Mucosa of stomach (tissue), 1 donor: Measurements from ENCODE around the gene KDM2A.

Experiments
- H3K27me3 ChIP-seq: one replicate; pipeline ENCODE4 v1.7.0; 2013; ENCODE audit warnings: mild to moderate bottlenecking, low read length; ENCODE audit not compliant: control insufficient read depth, insufficient read depth
- H3K36me3 ChIP-seq: one replicate; pipeline ENCODE4 v1.7.0; 2013; ENCODE audit warnings: low read length; ENCODE audit not compliant: control insufficient read depth, insufficient read depth
- H3K4me1 ChIP-seq: one replicate; pipeline ENCODE4 v1.7.0; 2013; ENCODE audit warnings: mild to moderate bottlenecking, low read length; ENCODE audit not compliant: control insufficient read depth, insufficient read depth
- H3K4me3 ChIP-seq: one replicate; pipeline ENCODE4 v1.7.0; 2013; ENCODE audit warnings: low read length
- H3K9ac ChIP-seq: one replicate; pipeline ENCODE4 v1.7.0; 2013; ENCODE audit warnings: mild to moderate bottlenecking, low read length, moderate library complexity
- H3K9me3 ChIP-seq: one replicate; pipeline ENCODE4 v1.7.0; 2013; ENCODE audit warnings: mild to moderate bottlenecking, low read length, moderate library complexity; ENCODE audit not compliant: control insufficient read depth
- donor health status: Pancreatic carcinoma.

The KDM2A gene

GRCh38 chr11:67274768-67275605 is 155.9 kb downstream of the KDM2A start:
- H3K36me3 ChIP-seq, result peaks cover 17% of the 10 kb centered on the region
- H3K9me3 ChIP-seq, result no peaks in the 10 kb centered on the region
- H3K9ac ChIP-seq, result peak overlapping the region; percentile 37
- peaks cover 82% of the 10 kb centered on the region for H3K4me1 ChIP-seq
- H3K27me3 ChIP-seq, result no peaks in the 10 kb centered on the region
- no peak overlapping the region for H3K4me3 ChIP-seq

GRCh38 chr11:67275606-67276409 is 156.7 kb downstream of the KDM2A start:
- H3K9ac ChIP-seq, result no peak overlapping the region
- H3K4me3 ChIP-seq, result no peak overlapping the region
- peaks cover 25% of the 10 kb centered on the region for H3K36me3 ChIP-seq
- H3K27me3 ChIP-seq, result no peaks in the 10 kb centered on the region
- H3K4me1 ChIP-seq, result peaks cover 74% of the 10 kb centered on the region
- H3K9me3 ChIP-seq, result no peaks in the 10 kb centered on the region

- Histone ChIP-seq H3K4me3 (no peak overlapping the region), H3K4me1 (peaks cover 64% of the 10 kb centered on the region)
These were observed 157.7 kb downstream of the KDM2A start for GRCh38 chr11:67276781-67277230.

GRCh38 chr11:67277231-67277961 is 158.3 kb downstream of the KDM2A start:
- H3K27me3 ChIP-seq, result no peaks in the 10 kb centered on the region
- peaks cover 35% of the 10 kb centered on the region for H3K36me3 ChIP-seq
- peak overlapping the region; percentile 72 for H3K9ac ChIP-seq
- H3K9me3 ChIP-seq, result no peaks in the 10 kb centered on the region
- H3K4me3 ChIP-seq, result peak overlapping the region; percentile 14
- peaks cover 58% of the 10 kb centered on the region for H3K4me1 ChIP-seq

More at GRCh38 chr11:67276781-67277230, 157.7 kb downstream of the KDM2A start:
- H3K27me3 ChIP-seq, result no peaks in the 10 kb centered on the region
- peaks cover 35% of the 10 kb centered on the region for H3K36me3 ChIP-seq
- peak overlapping the region; percentile 72 for H3K9ac ChIP-seq
- H3K9me3 ChIP-seq, result no peaks in the 10 kb centered on the region

- Histone ChIP-seq H3K9me3 (no peaks in the 10 kb centered on the region), H3K4me1 (peaks cover 48% of the 10 kb centered on the region), H3K36me3 (peaks cover 43% of the 10 kb centered on the region), H3K9ac (peak overlapping the region; percentile 72), H3K27me3 (no peaks in the 10 kb centered on the region), H3K4me3 (no peak overlapping the region)
These were observed 159.3 kb downstream of the KDM2A start for GRCh38 chr11:67278135-67278938.

GRCh38 chr11:67278939-67279588 is 160.0 kb downstream of the KDM2A start:
- H3K9me3 ChIP-seq, result no peaks in the 10 kb centered on the region
- H3K27me3 ChIP-seq, result no peaks in the 10 kb centered on the region
- peaks cover 42% of the 10 kb centered on the region for H3K4me1 ChIP-seq
- H3K36me3 ChIP-seq, result peaks cover 47% of the 10 kb centered on the region
- H3K9ac ChIP-seq, result no peak overlapping the region
- no peak overlapping the region for H3K4me3 ChIP-seq

GRCh38 chr11:67279589-67280340 is 160.7 kb downstream of the KDM2A start:
- Histone ChIP-seq H3K4me3 (no peak overlapping the region), H3K4me1 (peaks cover 35% of the 10 kb centered on the region), H3K36me3 (peaks cover 50% of the 10 kb centered on the region), H3K9ac (no peak overlapping the region), H3K9me3 (no peaks in the 10 kb centered on the region), H3K27me3 (no peaks in the 10 kb centered on the region)

- H3K9ac ChIP-seq, result no peak overlapping the region
- H3K36me3 ChIP-seq, result peaks cover 50% of the 10 kb centered on the region
- H3K9me3 ChIP-seq, result no peaks in the 10 kb centered on the region
- H3K4me3 ChIP-seq, result no peak overlapping the region
- H3K27me3 ChIP-seq, result no peaks in the 10 kb centered on the region
- peaks cover 29% of the 10 kb centered on the region for H3K4me1 ChIP-seq
These were observed 161.3 kb downstream of the KDM2A start for GRCh38 chr11:67280341-67280787.

- no peak overlapping the region for H3K4me3 ChIP-seq
- H3K4me1 ChIP-seq, result peaks cover 23% of the 10 kb centered on the region
- H3K9ac ChIP-seq, result no peak overlapping the region
- H3K27me3 ChIP-seq, result no peaks in the 10 kb centered on the region
- peaks cover 50% of the 10 kb centered on the region for H3K36me3 ChIP-seq
- H3K9me3 ChIP-seq, result no peaks in the 10 kb centered on the region
These were observed 161.9 kb downstream of the KDM2A start for GRCh38 chr11:67280788-67281551.
